Glutamatergic neuron (in vitro differentiated cells): ENCODE measurements around the gene PLD1. TPM values are rescaled to one million over a fixed set of nuclear protein-coding genes. Genes with fewer than 3 reads are reported as not detected.

ENCODE experiments used
- DNase-seq: peaks from one replicate; pipeline ENCODE4 v3.0.0; 2022
- H3K27ac Mint-ChIP-seq: one replicate; pipeline ENCODE4 v1.8.0; 2020; ENCODE audit warnings: mild to moderate bottlenecking, mixed read lengths, inconsistent platforms; ENCODE audit not compliant: unreplicated experiment
- H3K27me3 Mint-ChIP-seq: one replicate; pipeline ENCODE4 v1.8.0; 2020; ENCODE audit warnings: mild to moderate bottlenecking, moderate library complexity, mixed read lengths, inconsistent platforms; ENCODE audit not compliant: unreplicated experiment
- H3K36me3 Mint-ChIP-seq: one replicate; pipeline ENCODE4 v1.8.0; 2020; ENCODE audit warnings: mild to moderate bottlenecking, mixed read lengths, inconsistent platforms; ENCODE audit not compliant: unreplicated experiment
- H3K4me1 Mint-ChIP-seq: one replicate; pipeline ENCODE4 v1.8.0; 2020; ENCODE audit warnings: mild to moderate bottlenecking, low read depth, mixed read lengths, inconsistent platforms; ENCODE audit not compliant: unreplicated experiment
- H3K4me3 Mint-ChIP-seq: one replicate; pipeline ENCODE4 v1.8.0; 2020; ENCODE audit warnings: mild to moderate bottlenecking, mixed read lengths, inconsistent platforms; ENCODE audit not compliant: unreplicated experiment
- H3K9me3 Mint-ChIP-seq: one replicate; pipeline ENCODE4 v1.8.0; 2020; ENCODE audit warnings: mild to moderate bottlenecking, moderate library complexity, mixed read lengths, inconsistent platforms; ENCODE audit not compliant: unreplicated experiment
- CTCF ChIP-seq: fragments of 200-600 bp; sonication (generic); IDR thresholded peaks from one replicate; pipeline ENCODE4 v1.5.0; 2021; ENCODE audit not compliant: partially characterized antibody, unreplicated experiment
- total RNA-seq: library from RNA; stranded (reverse); fragmentation: NEBNext Ultra II Directional; extraction: Animal tissue kit (Norgen Biotek cat#: 25700); gene quantifications from one replicate; pipeline ENCODE4 v1.2.1, GENCODE V29; 2021; ENCODE audit not compliant: unreplicated experiment

Gene PLD1
- total RNA-seq, 1 donor from 2014 or later = 0.61 TPM

GRCh38 chr3:171760477-171760876, 49.8 kb downstream of the PLD1 start:
- H3K4me1 Mint-ChIP-seq = peaks cover 9% of the 10 kb centered on the region
- no peak for DNase-seq
- H3K4me3 Mint-ChIP-seq = no peak overlapping the region
- H3K36me3 Mint-ChIP-seq = no peaks in the 10 kb centered on the region
- H3K27me3 Mint-ChIP-seq = no peaks in the 10 kb centered on the region
- H3K9me3 Mint-ChIP-seq = no peaks in the 10 kb centered on the region
- no peak for TF ChIP-seq CTCF
- H3K27ac Mint-ChIP-seq = no peak overlapping the region

- no peak overlapping the region for H3K4me3 Mint-ChIP-seq
- H3K36me3 Mint-ChIP-seq = no peaks in the 10 kb centered on the region
- H3K9me3 Mint-ChIP-seq = no peaks in the 10 kb centered on the region
- no peak overlapping the region for H3K27ac Mint-ChIP-seq
- TF ChIP-seq CTCF = no peak
- H3K27me3 Mint-ChIP-seq = no peaks in the 10 kb centered on the region
- no peak for DNase-seq
- peaks cover 9% of the 10 kb centered on the region for H3K4me1 Mint-ChIP-seq
Measured at GRCh38 chr3:171758109-171758508, 52.2 kb downstream of the PLD1 start.

GRCh38 chr3:171757361-171758034, 52.8 kb downstream of the PLD1 start:
- H3K4me3 Mint-ChIP-seq = no peak overlapping the region
- no peak overlapping the region for H3K27ac Mint-ChIP-seq
- TF ChIP-seq CTCF = no peak

GRCh38 chr3:171755656-171756055, 54.6 kb downstream of the PLD1 start:
- TF ChIP-seq CTCF = no peak

More at GRCh38 chr3:171757361-171758034, 52.8 kb downstream of the PLD1 start:
- no peak for DNase-seq
- Mint-ChIP-seq H3K36me3 (no peaks in the 10 kb centered on the region), H3K4me1 (peaks cover 9% of the 10 kb centered on the region), H3K27me3 (no peaks in the 10 kb centered on the region), H3K9me3 (no peaks in the 10 kb centered on the region)

GRCh38 chr3:171755015-171755589, 55.2 kb downstream of the PLD1 start:
- TF ChIP-seq CTCF = no peak
- H3K4me3 Mint-ChIP-seq = no peak overlapping the region

More at GRCh38 chr3:171755656-171756055, 54.6 kb downstream of the PLD1 start:
- no peaks in the 10 kb centered on the region for H3K9me3 Mint-ChIP-seq
- H3K4me1 Mint-ChIP-seq = peaks cover 9% of the 10 kb centered on the region
- no peaks in the 10 kb centered on the region for H3K27me3 Mint-ChIP-seq
- no peak for DNase-seq
- no peak overlapping the region for H3K27ac Mint-ChIP-seq
- no peaks in the 10 kb centered on the region for H3K36me3 Mint-ChIP-seq
- no peak overlapping the region for H3K4me3 Mint-ChIP-seq

More at GRCh38 chr3:171755015-171755589, 55.2 kb downstream of the PLD1 start:
- H3K9me3 Mint-ChIP-seq = no peaks in the 10 kb centered on the region
- no peak for DNase-seq
- H3K27ac Mint-ChIP-seq = no peak overlapping the region
- no peaks in the 10 kb centered on the region for H3K27me3 Mint-ChIP-seq
- H3K4me1 Mint-ChIP-seq = peaks cover 9% of the 10 kb centered on the region
- H3K36me3 Mint-ChIP-seq = no peaks in the 10 kb centered on the region
